ENCODE results near the gene RAI1. TPM values are rescaled to one million over a fixed set of nuclear protein-coding genes. Genes with fewer than 3 reads are reported as not detected.
A peak's percentile ranks its signal among the peaks of the same experiment; 100 is the strongest.

Gene RAI1
- polyA plus RNA-seq, 1 donor, result 17.8 TPM

- DNase-seq (ENCODE audit: low read depth), result no peak
These were observed 134.4 kb downstream of the RAI1 start for GRCh38 chr17:17815436-17816200.

- DNase-seq (ENCODE audit: low read depth), result no peak
These were observed 135.1 kb downstream of the RAI1 start for GRCh38 chr17:17816240-17816814.

GRCh38 chr17:17816831-17817551, 135.7 kb downstream of the RAI1 start:
- no peak for DNase-seq (ENCODE audit: low read depth)

DNA sequence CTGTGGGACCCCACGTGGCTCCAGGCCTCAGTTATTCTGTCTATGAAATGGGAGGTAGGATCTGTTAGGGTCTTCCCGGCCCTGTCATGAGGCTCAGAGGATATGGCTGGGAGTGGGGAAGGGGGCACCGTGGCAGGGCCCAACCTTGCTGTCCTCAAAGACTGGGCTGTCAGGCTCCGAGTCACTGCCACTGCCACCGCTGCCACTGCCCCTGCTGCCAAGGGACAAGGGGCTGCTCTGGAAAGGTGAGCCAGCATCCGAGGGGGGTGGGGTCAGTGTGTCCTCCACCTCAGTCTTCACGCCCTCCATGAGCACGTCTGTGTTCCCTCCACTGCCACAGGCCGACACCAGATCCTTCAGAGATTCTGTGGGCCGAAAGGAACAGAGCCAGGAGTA, 136.3 kb downstream of the RAI1 start:
- DNase-seq (ENCODE audit: low read depth), result no peak

DNA sequence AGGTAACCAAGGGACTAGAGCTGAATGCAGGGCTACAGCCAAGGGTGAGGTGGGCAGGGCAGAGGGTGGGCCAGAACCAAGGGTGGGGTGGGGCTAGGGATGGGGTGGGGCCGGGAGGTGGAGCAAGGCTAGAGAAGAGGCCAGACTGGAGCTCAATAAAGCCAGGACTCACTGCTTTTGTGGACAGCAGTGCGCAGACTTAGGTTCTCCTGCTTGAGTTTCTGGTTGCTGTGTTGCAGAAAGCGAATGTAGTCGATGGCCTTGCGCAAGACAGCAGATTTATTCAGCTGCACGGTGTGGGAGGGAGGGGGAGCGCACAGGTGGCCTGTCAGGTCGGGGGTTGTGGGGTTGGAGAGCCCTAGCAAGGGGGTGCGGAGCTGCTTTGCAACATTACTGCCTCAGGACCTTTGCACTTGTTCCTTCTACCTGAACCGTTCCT, 136.8 kb downstream of the RAI1 start:
- no peak for DNase-seq (ENCODE audit: low read depth)

GRCh38 chr17:17819111-17819510, 137.9 kb downstream of the RAI1 start:
- no peak for DNase-seq (ENCODE audit: low read depth)

DNA sequence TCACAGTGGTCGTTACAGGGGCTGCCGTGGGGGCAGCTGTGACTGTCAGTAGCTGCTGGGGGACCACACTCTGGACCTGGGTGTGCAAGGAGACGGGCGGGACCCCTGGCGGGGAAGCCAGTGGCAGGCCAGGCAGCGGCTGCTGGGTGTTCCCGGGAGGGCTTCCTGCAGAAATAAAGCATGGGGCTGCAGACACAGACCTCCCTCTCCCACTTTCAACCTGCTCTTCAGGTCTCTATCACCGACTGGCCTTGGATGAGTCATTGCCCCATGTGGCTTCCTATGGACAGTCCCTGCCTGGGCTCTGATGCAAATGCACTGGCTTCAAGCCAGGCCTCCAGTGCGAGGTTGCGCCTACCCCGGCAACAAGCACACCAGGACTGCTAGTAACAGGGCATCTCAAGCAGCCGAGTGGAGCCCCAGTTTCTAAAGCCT, 138.3 kb downstream of the RAI1 start:
- no peak for DNase-seq (ENCODE audit: low read depth)

DNA sequence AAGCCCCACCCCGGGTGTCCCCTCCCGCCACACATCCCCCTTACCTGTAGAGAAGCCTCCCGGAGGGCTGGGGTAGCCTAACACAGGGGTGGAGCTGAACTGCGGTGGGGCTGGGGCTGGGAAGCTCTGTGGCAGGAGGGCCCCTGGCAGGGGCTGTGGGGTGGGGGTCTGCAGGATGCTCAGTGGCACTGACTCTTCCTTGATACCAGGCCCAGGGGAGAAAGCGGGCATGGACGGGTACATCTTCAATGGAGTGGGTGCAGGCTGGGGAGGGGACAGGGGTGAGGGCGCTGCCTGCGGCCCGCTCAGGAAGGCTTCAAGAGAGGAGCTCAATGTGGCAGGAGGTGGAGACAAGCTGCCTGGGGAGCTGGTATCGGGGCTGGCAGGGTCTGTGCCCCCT, 138.8 kb downstream of the RAI1 start:
- DNase-seq (ENCODE audit: low read depth), result no peak

DNA sequence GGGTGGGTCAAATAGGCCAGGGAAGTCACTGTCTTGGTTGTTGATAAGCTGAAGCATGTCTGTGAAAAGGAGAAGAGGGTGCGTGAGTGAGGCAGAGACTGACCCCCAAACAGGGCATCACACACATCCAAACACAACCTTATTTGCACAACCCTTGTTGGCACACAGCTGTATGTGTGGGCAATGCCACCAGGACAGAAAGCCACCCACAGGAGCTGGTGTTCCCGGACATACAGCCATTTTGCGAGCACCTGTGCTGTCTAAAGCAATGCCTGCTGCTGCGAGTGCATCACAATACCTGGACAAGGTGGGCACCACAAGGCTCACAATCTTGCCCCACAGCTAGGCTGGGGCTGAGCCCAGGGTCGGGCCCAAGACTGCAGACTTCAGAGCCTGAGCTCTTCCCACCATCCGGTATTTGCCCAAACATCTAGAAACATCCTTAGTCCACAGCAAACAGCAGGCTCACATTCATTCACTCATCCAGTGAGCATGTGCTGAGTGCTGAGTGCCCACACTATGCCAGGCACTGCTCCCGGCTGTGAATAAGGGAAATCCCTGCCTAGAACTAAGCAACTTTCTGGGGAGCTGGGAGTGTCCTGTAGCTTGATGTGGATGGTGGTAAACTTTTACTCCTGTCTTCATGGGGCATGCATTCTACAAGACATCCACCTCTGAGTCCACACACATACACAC, 139.4 kb downstream of the RAI1 start:
- DNase-seq (ENCODE audit: low read depth), result no peak

DNA sequence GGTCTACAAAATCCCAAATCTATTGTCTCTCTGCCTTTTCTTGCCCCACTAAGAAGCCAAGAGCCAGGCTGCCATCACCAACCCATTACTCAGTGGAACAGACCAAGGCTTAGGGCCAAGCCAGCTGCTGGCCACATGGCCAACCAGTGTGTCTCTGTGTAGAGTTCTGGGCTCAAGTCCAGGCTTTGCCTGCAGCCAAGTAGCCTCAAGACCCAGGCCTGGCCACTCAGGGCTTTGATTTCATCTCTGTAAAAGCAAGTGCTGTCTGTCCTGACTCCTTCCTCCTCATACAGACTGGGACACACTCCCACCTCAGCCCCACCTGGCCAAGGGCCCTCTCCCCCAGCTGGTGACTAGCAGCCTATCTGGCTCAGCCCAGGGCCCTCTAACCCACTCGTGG, 140.9 kb downstream of the RAI1 start:
- DNase-seq (ENCODE audit: low read depth), result no peak

GRCh38 chr17:17822616-17823015, 141.4 kb downstream of the RAI1 start:
- no peak for DNase-seq (ENCODE audit: low read depth)

DNA sequence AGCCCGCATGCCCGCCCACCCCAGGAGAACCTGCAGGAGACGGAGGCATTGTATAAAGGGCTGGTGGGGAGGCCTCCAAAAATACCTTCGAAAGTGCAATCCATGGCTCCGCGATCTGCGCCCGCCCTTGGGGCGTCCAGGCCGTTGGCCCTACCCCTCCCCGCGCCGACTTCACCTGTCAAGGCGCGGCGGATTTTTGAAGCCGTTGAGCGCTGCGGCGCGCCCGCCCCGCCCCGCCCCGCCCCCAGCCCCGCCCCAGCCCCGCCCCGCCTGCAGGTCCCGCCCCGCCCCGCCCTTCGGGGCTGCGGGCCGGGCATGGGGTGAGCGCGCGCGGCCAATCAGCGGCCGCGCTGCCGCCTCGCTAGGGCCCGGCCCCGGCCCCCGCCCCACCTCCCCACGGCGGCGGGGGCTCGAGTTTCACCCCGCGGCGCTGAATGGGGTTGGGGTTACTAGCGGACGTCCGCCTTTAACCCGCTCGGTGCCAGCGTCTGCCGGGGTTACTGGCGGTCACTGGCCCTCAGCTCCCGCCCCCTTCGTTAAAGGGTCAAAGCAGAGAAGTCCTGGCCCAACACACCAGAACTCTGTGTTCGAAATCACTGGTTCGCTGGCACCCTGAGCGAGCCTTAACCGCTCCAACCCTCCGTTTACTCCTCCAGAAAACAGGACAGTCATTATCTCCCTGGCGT, 142.3 kb downstream of the RAI1 start:
- DNase-seq (ENCODE audit: low read depth), result peak; percentile 77

GRCh38 chr17:17824119-17824782, 143.0 kb downstream of the RAI1 start:
- DNase-seq (ENCODE audit: low read depth), result no peak

GRCh38 chr17:17824783-17825614, 143.7 kb downstream of the RAI1 start:
- DNase-seq (ENCODE audit: low read depth), result no peak

- DNase-seq (ENCODE audit: low read depth), result no peak
These were observed 145.1 kb downstream of the RAI1 start for GRCh38 chr17:17826342-17826713.

- no peak for DNase-seq (ENCODE audit: low read depth)
These were observed 145.9 kb downstream of the RAI1 start for GRCh38 chr17:17826942-17827785.

DNA sequence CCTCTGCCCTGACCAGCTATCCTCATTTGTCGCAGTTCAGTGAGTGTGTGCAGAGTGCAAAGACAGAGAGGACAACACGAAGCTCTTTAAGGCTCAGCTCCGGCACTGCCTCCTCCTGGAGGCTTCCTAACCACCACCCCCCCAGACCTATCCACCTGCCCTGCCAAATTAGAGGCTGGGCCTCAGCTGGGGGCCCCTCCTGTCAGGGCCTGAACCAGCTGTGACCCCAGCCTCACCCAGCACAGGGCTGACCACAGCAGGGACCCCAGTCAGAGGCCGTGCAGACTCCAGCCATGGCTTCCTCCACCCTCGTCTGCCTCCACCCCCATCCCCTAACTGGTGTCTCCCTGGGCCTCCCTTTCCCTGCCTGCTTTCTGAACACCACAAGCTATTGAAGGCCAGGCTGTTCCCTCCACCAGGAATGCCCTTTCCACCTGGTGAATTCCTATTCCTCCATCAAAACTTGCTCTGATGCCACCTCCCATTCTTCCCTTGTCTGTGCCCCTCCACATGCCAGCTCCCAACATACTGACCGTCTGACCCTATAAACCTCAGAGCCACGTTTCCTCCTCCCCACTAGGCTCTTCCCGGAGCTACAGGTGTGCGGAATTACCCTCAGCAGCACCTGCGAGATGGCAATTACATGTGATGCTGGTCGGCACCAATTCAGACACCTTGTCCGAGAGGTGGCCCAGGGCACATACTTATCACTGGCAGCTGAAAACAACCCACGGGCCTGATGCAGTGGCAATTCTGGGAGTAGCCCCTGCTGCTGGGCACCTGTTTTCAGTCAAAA, 146.8 kb downstream of the RAI1 start:
- DNase-seq (ENCODE audit: low read depth), result no peak

GRCh38 chr17:17830269-17830567, 149.0 kb downstream of the RAI1 start:
- no peak for DNase-seq (ENCODE audit: low read depth)

- no peak for DNase-seq (ENCODE audit: low read depth)
These were observed 149.5 kb downstream of the RAI1 start for GRCh38 chr17:17830740-17831207.
